ENCODE data around the gene OMP.
A peak's percentile ranks its signal among the peaks of the same experiment; 100 is the strongest.
"Not testable (repeated sequence)": the region's sequence is repeated elsewhere in the genome, so short reads cannot be mapped to it uniquely, and the experiment has no call there.

OMP gene, protein sequence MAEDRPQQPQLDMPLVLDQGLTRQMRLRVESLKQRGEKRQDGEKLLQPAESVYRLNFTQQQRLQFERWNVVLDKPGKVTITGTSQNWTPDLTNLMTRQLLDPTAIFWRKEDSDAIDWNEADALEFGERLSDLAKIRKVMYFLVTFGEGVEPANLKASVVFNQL

DNA sequence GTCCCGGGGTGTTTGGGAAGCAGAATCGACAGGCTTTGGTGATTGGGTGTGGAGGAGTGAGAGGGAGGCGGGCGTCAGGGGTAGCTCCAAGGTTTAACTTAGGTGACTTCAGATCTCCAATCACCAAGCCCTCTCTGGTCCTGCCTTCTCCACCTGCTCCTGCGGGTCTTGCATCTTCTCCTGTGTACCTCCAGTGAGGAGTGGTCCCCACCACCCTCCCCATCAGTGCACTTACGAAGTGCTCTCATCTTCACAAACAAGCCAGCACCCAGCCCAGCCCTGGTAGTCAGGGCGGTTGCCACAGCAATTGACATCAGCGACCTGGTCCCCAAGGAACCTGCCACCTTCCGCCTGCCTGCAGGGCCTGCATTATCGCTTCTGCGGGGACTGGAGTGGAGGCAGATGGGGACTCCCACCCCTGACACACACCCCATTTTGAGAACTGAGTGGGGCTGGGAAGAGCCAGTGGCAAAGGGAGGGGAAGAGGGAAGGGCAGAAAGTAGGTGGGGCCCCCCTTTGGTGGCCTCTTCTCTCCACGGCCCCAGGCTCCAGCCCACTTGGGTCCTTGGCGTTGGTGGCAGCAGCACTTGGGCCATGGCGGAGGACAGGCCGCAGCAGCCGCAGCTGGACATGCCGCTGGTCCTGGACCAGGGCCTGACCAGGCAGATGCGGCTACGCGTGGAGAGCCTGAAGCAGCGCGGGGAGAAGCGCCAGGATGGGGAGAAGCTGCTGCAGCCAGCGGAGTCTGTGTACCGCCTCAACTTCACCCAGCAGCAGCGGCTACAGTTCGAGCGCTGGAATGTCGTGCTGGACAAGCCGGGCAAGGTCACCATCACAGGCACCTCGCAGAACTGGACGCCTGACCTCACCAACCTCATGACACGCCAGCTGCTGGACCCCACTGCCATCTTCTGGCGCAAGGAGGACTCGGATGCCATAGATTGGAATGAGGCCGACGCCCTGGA, at the start of gene OMP:
Gene OMP (plus strand): TSS at position 595 of the 965 bp plus-strand sequence. CDS start 0 bp downstream, at position 595.
- no peak for DNase-seq (ENCODE audit: low read depth)

DNA sequence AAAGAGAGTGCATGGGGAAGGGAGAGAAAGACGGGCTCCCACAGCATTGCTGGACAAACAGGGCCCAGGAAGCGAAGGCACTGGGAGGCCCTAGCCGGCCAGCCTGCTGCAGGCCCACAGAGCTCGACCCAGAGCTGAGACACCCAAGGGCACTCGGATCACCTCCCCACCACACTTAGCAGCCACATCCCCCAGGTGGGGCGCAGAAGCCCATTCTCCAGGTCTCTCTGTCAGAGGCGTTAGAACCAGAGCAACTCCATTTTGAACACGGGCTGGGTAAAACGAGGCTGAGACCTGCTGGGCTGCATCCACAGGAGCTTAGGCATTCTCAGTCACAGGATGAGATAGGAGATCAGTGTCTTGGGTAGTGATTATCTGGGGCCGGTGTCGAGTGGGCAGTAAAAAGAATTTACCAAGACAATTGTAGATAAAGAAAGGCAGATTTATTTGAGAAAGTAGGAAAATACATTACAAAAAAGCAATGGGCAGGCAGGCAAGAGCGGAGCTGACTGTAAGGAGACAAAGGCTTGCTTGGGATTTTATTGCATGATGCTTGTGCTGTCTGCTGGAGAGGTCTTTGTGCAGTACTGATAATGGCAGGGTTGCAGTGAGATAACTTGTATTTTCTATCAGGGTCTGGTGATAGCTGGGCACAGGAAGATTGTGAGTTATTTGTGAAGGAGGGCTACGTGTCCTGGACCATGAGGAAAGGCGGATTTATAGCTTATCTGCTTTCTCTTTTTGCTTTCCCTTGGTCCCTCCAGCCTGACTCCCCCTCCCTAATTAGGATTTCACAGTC, 49.2 kb upstream of the OMP start:
- DNase-seq (ENCODE audit: low read depth), result no peak

DNA sequence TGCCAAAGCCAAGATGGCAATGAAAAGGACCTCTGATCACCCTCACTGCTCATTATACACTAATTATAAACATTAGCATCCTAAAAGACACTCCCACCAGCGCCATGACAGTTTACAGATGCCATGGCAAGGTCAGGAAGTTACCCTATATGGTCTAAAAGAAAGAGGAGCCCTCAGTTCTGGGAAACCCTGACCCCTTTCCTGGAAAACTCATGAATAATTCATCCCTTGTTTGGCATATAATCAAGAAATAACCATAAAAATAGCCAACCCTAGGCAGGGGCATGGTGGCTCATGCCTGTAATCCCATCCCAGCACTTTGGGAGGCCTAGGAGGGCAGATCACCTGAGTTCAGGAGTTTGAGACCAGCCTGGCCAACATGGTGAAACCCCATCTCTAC, 48.6 kb upstream of the OMP start:
- DNase-seq (ENCODE audit: low read depth), result no peak

DNA sequence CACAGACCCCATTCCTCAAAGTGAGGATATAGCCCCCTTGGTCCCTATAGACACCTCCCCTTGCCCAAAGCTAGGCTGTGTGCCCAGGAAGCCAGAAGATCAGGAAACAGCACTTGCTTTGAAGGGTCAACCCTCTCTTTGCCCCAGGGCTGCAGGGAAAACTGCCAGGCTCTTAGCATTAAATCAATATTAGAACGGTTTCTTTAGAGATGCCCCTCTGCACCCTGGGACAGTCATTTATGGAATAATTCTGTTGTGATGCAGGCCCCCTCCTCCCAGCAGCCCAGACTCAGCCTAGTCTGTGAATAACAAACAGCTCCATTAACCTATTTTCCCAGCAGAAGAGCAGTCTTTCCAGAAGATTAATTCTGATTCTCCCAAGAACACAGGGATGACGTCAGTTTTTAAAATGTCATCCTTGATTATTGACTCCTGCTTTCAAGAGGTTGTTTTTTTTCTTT, 47.5 kb upstream of the OMP start:
- DNase-seq (ENCODE audit: low read depth), result no peak

DNA sequence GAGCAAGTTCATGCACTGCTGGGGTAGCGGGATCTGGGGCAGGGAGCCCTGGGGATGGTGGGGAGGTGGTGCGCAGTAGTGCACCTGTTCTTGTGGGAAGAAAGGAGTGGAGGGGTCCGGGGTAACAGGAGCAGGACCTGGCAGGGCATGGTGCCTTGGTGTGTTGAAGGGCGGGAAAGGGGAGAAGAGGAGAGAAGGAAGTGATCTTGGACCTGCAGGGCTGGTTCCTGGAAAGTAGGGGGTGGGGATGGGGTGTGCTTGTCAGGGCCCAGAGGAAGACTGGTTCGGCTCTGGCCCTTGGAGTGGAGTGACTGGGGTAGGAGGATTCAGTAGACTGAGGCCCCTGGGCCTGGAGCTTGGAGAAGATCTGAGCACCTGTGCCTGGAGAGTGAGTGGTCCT, 46.7 kb upstream of the OMP start:
- no peak for DNase-seq (ENCODE audit: low read depth)

DNA sequence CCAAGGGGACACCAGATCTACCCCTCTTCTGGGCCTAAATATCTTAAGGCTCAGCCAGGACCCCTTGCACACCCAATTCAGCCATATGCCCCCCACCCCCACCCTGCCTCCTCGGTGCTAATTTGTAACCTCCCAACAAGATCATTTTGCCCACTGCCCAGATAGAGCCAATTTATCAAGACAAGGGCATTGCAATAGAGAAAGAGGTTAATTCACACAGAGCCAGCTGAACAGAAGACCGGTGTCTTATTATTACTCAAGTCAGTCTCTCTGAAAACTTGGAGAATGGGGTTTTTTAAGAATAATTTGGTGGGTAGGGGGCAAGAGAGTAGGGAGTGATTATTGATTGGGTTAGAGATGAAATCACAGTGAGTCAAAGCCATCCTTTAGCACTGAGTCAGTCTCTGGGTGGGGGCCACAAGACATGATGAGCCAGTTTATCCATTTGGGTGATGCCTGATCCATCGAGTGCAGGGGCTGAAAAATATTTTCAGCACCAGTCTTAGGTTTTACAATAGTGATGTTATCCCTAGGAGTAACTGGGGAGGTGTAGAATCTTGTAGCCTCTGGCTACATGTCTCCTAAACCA, 45.7 kb upstream of the OMP start:
- no peak for DNase-seq (ENCODE audit: low read depth)

DNA sequence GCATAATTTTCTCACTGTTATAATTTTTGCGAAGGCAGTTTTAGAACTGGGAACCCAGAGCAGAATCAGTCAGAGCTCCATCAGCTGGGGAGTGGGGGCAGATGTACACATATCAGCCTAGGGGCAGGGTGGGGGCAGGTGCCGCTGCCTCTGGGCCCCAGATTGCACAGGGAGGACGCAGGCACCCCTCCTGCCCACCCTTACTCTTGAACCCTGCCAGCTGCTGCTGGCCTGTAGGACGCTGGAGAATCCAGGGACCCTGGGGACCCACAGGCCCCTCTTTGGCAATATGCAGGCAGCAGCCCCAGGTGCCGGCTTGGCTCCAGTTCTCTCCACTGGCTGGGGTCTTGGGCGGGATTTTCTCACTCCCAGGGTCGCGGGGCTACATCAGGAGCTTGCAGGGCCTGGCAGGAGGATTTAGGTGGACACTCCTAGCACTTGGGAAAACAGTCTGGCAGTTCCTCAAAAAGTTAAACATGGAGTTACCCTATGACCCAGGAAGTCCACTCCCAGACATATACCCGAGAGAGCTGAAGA, 44.6 kb upstream of the OMP start:
- DNase-seq (ENCODE audit: low read depth), result no peak

DNA sequence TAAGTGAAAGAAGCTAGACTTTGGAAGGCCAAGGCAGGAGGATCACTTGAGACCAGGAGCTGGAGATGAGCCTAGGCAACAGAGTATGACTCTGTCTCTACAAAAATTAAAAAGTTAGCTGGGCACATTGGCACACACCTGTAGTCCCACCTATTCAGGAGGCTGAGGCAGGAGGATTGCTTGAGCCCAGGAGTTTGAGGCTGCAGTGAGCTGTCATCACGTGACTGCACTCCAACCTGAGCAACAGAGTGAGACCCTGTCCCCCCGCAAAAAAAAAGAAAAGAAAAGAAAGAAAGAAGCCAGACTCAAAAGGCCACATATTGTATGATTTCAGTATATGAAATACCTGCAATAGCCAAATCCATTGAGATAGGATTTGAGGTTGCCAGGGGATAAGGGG, 43.7 kb upstream of the OMP start:
- DNase-seq (ENCODE audit: low read depth), result no peak

DNA sequence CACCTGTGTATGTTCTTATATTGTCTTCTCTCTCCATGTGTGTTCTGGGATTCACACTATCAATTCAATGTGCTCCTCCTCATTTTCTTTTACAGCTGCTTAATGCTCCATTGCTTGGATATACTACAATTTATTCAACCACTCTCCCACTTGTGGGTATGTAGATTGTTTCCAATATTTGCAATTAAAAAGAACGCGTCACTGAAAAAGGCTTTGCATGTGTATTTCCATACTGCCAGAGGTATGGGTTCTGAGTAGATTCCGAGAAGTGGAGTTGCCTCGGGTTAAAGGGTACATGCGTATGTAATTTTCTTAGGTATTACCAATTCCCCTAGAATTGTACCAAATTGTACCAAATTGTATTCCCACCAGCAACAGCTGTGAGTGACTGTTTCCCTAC, 42.8 kb upstream of the OMP start:
- DNase-seq (ENCODE audit: low read depth), result no peak

DNA sequence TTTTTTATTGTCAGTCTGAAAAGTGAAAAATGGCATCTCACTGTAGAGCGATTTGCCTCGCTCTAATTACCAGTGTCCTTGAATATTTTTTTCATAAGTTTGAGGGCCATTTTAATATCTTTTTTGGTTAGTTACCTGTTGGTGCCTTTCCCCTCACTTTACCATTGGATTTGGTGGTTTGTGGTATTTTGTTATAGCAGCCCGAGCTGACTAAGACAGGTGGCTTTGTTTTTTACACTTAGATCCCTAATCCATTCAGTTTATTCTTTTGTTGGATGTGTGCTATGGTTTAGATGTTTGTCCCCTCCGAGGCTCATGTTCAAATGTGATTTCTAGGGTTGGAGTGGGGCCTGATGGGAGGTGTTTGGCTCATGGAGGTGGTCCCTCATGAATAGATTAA, 42.4 kb upstream of the OMP start:
- DNase-seq (ENCODE audit: low read depth), result no peak

DNA sequence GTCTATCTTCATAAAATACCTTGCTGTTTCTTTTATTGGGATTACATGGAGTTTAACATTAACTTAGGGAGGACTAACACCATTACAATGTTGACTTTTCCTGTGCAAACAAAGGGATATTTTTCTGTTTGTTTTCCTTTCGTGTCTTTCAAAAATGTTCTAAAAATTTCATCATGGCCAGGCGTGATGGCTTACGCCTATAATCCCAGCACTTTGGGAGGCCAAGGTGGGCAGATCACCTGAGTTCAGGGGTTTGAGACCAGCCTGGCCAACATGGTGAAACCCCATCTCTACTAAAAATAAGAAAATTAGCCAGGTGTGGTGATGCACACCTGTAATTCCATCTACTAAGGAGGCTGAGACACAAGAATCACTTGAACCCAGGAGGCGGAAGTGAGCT, 41.4 kb upstream of the OMP start:
- not testable (repeated sequence) for DNase-seq (ENCODE audit: low read depth)

DNA sequence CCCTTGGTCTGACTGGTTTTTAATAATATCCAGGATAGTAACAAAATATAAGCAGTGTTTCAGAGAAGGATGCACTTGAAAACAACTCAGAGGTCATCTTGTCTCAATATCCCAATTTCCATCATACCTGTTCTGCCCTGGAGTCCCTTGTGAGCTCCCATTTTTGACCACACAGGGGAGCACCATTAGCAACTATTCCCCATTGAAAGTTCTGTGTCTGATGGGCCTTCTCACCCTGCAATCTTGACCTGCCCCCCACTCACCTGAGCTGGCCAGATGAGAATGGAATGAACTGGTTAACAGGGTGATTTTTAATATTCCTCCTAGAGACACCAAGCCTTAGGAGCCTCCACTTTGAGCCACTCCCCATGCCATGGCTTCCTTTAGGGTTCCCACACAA, 39.7 kb upstream of the OMP start:
- no peak for DNase-seq (ENCODE audit: low read depth)

DNA sequence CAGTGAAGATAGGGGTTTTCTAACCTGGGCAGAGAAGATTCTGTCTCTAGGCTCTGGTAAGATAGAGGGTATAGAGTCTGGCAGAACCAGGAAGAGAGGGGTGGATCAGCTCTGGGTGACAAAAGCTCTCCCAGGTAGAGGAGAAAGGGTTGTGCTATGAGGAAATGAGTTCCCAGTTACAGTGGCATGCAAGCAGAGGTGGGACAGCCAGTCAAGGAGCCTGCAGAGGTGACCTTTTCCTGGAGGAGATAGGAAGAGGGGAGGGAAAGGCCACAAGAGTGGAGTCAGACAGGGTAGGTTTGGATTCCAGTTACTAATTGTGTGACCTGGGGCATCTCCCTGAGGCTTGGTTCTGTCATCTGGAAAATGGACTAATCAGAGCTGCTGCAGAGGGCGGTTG, 39.2 kb upstream of the OMP start:
- DNase-seq (ENCODE audit: low read depth), result no peak

DNA sequence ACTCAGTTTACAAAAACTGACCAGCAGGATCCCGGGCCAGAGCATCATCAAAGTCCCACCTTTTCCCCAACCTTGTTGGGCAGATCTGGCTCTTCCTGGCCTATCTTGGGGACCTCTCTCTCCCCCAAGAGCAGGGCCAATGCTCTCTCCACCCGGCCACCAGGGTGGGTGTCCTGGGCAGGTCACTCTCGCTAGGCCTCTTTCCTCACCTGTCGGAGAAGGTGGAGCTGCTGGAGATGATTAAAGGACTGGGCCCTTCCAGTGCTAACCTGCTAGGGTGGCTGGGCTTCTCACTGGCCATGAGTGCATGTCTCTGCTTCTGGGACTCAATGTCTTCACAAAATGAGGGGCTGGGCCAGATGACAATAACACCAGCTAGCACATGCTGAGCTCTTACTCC, 38.8 kb upstream of the OMP start:
- no peak for DNase-seq (ENCODE audit: low read depth)

DNA sequence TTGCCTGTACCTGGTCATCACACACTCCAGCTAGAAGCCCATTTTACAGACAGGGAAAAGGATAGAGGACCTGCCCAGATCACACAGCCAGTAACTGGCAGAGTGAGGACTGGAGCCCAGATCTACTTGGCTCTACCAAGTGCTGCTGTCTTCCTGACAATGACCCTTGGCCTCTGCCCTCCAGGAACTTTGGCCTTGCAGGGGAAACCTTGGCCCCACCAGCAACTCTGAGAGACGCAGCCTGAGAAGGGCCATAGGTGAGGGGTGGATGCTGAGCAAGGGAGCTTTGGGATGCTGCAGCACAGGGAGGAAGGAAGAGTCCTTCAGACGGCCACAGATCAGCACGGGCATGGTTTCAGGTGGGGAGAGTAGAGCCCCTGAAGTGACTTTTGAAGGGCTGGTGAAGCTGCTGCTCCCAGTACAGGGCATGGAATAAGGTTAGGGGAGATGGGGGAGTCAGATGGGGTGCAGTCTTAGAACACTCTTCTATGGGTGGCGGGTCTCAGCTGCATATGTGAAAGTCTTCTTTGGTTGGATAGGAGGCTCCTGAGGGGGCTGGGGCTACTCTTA, 37.9 kb upstream of the OMP start:
- DNase-seq (ENCODE audit: low read depth), result no peak

DNA sequence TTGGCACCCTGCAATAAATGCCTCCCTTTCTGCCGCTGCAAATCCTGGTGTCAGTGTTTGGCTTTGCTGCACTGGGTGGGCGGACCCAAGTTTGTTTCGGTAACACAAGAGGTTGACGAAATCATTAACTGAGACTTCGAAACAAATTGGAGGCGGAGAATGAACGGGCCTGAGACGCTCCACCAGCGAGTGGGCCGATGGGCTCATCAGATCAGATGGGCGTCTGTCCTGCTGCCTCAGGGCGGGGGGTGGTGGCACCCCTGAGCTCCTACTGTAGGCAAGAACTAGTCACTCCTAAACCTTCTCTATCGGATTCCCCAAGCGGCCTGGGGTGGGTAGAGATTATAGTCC, 36.8 kb upstream of the OMP start:
- DNase-seq (ENCODE audit: low read depth), result peak; percentile 85

DNA sequence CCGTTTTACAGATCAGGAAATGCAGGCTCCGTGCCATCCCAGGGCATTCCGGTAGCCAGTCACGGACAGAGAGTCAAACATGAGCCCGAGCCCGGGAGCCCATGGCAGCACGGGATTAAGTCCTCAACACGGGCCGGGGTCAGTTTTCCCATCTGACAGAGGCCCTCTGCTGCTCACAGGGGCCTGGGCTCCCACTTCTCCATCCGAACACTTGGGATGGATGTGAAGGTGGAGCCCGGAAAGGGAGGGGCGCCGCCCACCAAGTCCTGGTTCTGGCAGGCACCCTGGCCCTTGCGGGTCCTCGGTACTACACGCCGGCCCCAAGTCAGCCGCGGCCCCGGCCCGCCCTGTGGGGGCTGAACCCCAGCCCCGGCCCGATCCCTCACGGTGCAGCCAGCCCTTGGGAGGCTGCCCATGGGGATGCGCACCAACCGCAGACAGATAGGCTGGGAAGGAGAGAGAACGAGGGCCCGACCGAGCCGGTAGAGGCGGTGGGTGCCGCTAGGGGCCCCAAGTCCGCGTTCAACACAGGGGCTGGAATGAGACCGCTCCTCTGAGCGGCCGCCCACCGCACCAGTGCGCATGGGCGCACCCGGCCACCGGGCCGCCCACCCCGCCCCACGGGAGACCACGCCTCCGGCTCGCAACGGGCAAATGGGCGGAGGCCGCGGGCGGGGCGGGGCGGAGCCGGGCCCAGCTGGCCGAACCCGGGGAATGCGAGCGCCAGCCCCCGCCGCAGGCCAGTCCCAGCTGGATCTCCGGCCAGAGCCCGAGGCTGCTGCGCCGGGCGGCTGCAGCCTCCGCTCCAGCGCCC, 36.2 kb upstream of the OMP start, which contains the start of gene CAPN5:
Gene CAPN5 (plus strand): TSS at position 743 of the 814 bp plus-strand sequence. CDS start 17,916 bp downstream, outside the sequence.
- peak; percentile 91 for DNase-seq (ENCODE audit: low read depth)

DNA sequence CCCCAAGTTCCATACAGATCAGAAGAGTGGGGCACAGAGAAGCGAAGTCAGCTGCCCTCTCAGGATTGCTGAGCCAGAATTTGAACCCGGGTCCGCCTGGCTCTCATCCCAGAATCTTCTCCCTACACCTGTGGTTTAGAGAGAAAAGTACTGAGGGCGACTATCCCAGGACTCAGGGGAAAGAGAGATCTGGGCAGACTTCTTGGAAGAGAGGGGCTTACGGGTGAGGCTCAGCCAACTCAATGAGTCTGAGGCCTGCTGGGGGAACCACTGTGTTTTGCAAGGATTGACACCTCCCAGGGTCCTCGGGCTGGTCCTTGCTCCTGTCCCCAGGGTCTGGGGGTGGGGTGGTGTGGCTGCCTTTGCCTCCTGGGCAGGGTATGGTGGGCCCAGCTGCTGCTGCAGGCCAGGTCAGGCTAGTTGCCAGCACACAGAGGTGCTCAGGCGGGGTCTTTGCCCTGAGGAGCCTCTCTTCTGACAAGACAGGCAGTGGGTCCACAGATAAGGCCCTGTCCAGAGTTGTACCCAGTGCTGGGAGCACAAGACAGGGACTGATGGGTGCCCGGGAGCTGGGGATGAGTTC, 34.7 kb upstream of the OMP start:
- DNase-seq (ENCODE audit: low read depth), result no peak

DNA sequence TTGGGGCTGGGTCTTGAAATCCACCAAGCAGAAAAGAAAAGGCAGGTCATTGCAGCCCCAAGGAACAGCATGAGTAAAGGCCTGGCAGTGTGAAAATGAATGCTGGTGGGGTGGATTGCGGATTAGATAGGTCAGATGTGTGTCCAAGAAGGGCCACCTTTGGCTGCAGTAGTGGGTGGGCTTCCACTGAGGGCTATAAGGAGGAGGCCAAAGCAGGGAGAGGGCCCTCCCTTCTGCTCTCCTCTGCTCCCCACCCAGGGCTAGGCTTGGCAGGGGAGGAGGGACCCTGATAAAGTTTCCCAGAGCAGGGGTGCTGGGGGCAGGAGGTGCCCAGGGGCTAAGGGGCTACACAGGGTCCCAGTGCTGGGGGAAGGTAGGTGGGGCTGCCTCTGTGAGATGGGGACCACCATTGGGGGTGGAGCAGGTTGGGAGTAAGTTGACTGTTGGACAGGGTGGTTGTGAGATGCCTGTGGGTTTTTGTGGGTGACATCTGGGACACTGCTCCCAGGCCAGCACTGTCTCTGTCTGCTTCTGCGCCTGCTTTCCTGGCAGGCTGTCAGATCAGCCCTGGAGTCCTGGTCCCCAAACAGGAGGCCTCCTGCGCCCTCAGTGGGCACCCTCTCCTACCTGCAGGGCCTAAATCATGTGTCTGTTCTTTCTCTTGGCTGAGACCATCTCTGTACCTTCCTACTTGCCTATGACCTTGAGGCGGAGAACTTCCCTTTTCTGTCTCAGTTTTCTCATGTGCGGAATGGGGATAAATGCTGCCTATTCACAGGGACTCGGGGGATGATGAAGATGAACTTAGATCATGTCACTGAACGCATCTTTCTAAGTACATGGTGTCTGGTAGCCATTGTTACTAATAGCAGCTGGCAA, 33.9 kb upstream of the OMP start:
- DNase-seq (ENCODE audit: low read depth), result no peak

Data from fibroblast of gingiva (primary cell).